NB4 (cell line): ENCODE measurements around the gene RNF183.

Experiments used
- DNase-seq: peaks from one replicate; pipeline ENCODE4 v3.0.0; 2010; ENCODE audit warnings: low read depth
- H3K4me3 ChIP-seq: one replicate; pipeline ENCODE4 v1.5.1; 2011; ENCODE audit warnings: mild to moderate bottlenecking, low read depth, low read length, moderate library complexity
- CTCF ChIP-seq: IDR thresholded peaks from one replicate; pipeline ENCODE4 v1.5.1; 2012; ENCODE audit warnings: low read depth, low read length
- MAX ChIP-seq: IDR thresholded peaks from 2 replicates; pipeline ENCODE4 v1.6.1; 2011; ENCODE audit warnings: low read depth, low read length
- MYC ChIP-seq: IDR thresholded peaks from 2 replicates; pipeline ENCODE4 v1.6.1; 2011; ENCODE audit warnings: low read depth, low read length
- POLR2A ChIP-seq: IDR thresholded peaks from 2 replicates; pipeline ENCODE4 v1.6.1; 2011; ENCODE audit warnings: mild to moderate bottlenecking; ENCODE audit not compliant: insufficient read length; ENCODE audit errors: extremely low read depth

Gene RNF183

GRCh38 chr9:113302792-113303418 is at the start of gene RNF183:
RNF183 (minus strand) TSS chr9:113303376; CDS start chr9:113298184, 5,192 bp downstream.
- H3K4me3 ChIP-seq: no peak within 1 kb of the TSS
- no peak for DNase-seq
- no peak for TF ChIP-seq POLR2A
- no peak for TF ChIP-seq CTCF
- no peak for TF ChIP-seq MYC
- no peak for TF ChIP-seq MAX

- no peak for DNase-seq
- TF ChIP-seq CTCF: no peak
- TF ChIP-seq POLR2A: no peak
- no peak for TF ChIP-seq MAX
- no peak for TF ChIP-seq MYC
- H3K4me3 ChIP-seq: no peak overlapping the region
Observed at GRCh38 chr9:113352411-113352810, 49.2 kb upstream of the RNF183 start.

GRCh38 chr9:113352006-113352405 is 48.8 kb upstream of the RNF183 start:
- H3K4me3 ChIP-seq: no peak overlapping the region
- TF ChIP-seq CTCF: no peak
- no peak for TF ChIP-seq MAX
- no peak for TF ChIP-seq MYC
- TF ChIP-seq POLR2A: no peak
- DNase-seq: no peak

- peak; percentile 53 for DNase-seq
- no peak overlapping the region for H3K4me3 ChIP-seq
Observed at GRCh38 chr9:113350937-113351336, 47.8 kb upstream of the RNF183 start.

GRCh38 chr9:113350107-113350661 is 47.0 kb upstream of the RNF183 start:
- H3K4me3 ChIP-seq: no peak overlapping the region
- TF ChIP-seq MAX (no peak), POLR2A (no peak), CTCF (no peak), MYC (no peak)
- no peak for DNase-seq

More at GRCh38 chr9:113350937-113351336, 47.8 kb upstream of the RNF183 start:
- TF ChIP-seq POLR2A: no peak
- no peak for TF ChIP-seq CTCF
- TF ChIP-seq MYC: no peak
- no peak for TF ChIP-seq MAX
